ENCODE measurements around the gene MX2.

MX2 gene

GRCh38 chr21:41379901-41380300 lies 18.1 kb downstream of the MX2 start:
- H3K4me3 ChIP-seq (ENCODE audit: low read length): no peak overlapping the region
- DNase-seq (ENCODE audit: low read depth): no peak
- TF ChIP-seq CTCF (conservative IDR thresholded peaks at IDR 0.05; ENCODE audit: low read length): no peak

- no peak for TF ChIP-seq CTCF (conservative IDR thresholded peaks at IDR 0.05; ENCODE audit: low read length)
- H3K4me3 ChIP-seq (ENCODE audit: low read length): no peak overlapping the region
- DNase-seq (ENCODE audit: low read depth): no peak
These were observed 19.9 kb downstream of the MX2 start for GRCh38 chr21:41381731-41382130.

GRCh38 chr21:41387042-41387819 lies 25.4 kb downstream of the MX2 start:
- TF ChIP-seq CTCF (conservative IDR thresholded peaks at IDR 0.05; ENCODE audit: low read length): no peak
- DNase-seq (ENCODE audit: low read depth): no peak
- H3K4me3 ChIP-seq (ENCODE audit: low read length): no peak overlapping the region

GRCh38 chr21:41387824-41388223 lies 26.0 kb downstream of the MX2 start:
- TF ChIP-seq CTCF (conservative IDR thresholded peaks at IDR 0.05; ENCODE audit: low read length): no peak
- H3K4me3 ChIP-seq (ENCODE audit: low read length): no peak overlapping the region
- no peak for DNase-seq (ENCODE audit: low read depth)

- no peak for TF ChIP-seq CTCF (conservative IDR thresholded peaks at IDR 0.05; ENCODE audit: low read length)
- DNase-seq (ENCODE audit: low read depth): no peak
- no peak overlapping the region for H3K4me3 ChIP-seq (ENCODE audit: low read length)
These were observed 26.4 kb downstream of the MX2 start for GRCh38 chr21:41388259-41388658.

GRCh38 chr21:41390043-41390639 lies 28.3 kb downstream of the MX2 start:
- DNase-seq (ENCODE audit: low read depth): no peak
- no peak for TF ChIP-seq CTCF (conservative IDR thresholded peaks at IDR 0.05; ENCODE audit: low read length)
- no peak overlapping the region for H3K4me3 ChIP-seq (ENCODE audit: low read length)

GRCh38 chr21:41393876-41394465 lies 32.1 kb downstream of the MX2 start:
- DNase-seq (ENCODE audit: low read depth): no peak
- no peak for TF ChIP-seq CTCF (conservative IDR thresholded peaks at IDR 0.05; ENCODE audit: low read length)
- H3K4me3 ChIP-seq (ENCODE audit: low read length): no peak overlapping the region
